GM04504 (cell line): Measurements from ENCODE around the gene NOXO1.
A peak's percentile ranks its signal among the peaks of the same experiment; 100 is the strongest.

Experiments used
- DNase-seq: peaks from one replicate; pipeline ENCODE4 v3.0.0-alpha.2; 2012; ENCODE audit warnings: low read depth

The NOXO1 gene

DNA sequence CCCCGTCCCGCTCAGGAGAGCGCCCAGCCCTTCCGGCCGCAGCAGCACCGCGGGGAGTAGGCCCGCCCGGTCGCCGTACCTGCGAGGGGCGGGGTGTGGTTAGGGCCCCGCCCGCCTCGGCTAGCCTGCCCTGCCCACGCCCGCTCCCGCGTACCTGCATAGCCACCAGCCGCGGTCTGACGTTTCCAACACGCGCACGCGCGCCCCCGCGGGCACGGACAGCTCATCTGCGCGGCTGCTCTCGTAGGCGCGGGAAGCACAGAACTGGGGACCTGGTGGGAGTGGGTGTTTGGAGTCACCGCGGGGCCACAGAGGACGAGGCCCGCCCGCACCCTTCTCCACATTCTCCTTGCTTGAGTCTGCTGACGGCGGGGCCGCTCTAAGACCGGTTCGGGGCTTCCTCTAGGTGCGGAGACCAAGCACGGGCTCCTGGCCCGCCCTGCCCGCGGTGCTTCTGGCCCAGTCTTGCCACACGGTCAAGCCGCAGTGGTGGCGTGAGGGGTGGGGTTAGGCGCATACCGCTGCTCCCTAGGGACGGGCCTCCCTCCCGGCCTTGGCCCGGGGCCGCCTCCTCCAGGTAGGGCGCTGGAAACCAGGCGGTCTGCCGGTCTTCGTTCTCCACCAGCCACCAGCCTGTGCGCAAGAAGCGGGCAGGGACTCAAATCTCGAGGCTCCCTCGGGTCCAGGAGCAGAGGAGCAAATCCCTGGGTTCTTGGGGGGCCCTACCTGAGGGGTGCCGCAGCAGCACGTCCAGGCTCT is 1.8 kb downstream of the NOXO1 start:
- DNase-seq: no peak

DNA sequence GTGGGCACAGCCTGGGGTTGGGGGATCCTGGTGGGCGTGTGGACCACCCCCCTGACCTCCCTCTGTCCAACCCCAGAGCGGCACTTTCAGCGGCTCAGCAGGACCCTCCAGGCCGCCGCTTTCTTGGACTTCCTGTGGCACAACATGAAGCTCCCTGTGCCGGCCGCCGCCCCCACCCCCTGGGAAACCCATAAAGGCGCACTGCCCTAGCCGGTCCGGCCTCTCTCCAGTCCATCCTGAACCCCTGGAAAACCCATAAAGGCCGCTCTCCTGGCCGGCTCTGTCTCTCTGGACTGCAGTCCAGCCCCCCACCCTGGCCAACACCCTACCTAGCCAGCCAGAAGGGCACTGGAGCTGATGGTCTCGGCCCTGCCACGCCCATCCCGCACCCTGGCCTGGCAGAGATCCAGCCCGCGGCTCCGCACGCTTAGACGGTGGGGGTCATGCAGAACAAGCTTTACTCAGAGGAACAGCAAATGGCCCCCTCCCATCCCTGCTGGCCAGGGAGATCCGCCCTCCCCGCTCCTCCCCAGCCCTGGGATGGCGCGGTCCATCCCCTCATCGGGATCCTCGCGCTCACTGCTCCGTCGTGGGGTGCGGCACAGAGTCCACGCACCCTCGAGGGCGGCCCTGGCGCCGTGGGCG is 2.7 kb downstream of the NOXO1 start:
- no peak for DNase-seq

DNA sequence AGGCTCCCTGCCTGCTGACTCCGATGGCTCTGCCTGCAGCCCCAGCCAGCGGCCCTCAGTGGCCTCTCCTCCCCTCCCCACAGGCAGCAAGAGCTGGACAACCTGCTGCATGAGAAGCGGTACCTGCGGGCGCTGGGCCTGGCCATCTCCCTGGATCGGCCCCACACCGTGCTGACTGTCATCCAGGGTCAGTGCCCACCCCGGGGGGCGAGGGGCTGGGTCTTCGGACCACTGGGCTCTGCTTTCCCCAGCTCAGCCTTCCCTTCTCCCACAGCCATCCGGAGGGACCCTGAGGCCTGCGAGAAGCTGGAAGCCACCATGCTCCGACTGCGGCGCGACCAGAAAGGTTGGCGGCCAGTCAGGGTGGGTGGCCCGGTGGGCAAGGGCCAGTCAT is 3.4 kb downstream of the NOXO1 start:
- DNase-seq: no peak

- DNase-seq: no peak
Observed at GRCh38 chr16:1976951-1977874, 4.1 kb downstream of the NOXO1 start.

GRCh38 chr16:1976216-1976520 is 5.1 kb downstream of the NOXO1 start:
- DNase-seq: no peak

- no peak for DNase-seq
Observed at GRCh38 chr16:1975432-1976215, 5.6 kb downstream of the NOXO1 start.

DNA sequence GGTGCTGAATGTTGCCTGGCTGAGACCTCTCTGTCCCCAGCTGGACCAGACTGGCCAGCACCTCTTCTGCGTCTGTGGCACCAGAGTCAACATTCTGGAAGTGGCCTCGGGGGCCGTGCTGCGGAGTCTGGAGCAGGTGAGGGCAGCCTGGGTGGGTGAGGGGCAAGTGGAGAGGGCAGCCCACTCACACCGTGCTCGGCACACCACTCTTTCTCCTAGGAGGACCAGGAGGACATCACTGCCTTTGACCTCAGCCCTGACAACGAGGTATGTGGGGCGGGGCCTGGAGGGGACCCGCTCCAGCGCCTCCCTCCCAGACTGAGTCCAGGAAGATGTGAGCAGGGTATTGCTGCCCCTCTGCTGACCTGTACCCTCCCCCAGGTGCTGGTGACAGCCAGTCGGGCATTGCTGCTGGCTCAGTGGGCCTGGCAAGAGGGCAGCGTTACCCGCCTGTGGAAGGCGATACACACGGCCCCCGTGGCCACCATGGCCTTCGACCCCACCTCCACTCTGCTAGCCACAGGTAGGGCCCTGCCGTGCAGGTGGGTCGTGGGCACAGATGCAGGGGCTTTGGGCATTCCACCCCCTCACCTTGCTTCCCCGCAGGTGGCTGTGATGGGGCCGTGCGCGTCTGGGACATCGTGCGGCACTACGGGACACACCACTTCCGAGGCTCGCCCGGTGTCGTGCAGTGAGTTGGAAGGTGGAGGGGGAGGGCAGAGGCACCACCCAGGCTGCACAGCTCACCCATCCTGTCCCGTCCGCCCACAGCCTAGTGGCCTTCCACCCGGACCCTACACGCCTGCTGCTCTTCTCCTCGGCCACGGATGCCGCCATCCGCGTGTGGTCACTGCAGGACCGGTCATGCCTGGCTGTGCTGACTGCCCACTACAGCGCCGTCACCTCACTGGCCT is 6.9 kb downstream of the NOXO1 start:
- no peak for DNase-seq

GRCh38 chr16:1973461-1974156 is 7.7 kb downstream of the NOXO1 start:
- no peak for DNase-seq

DNA sequence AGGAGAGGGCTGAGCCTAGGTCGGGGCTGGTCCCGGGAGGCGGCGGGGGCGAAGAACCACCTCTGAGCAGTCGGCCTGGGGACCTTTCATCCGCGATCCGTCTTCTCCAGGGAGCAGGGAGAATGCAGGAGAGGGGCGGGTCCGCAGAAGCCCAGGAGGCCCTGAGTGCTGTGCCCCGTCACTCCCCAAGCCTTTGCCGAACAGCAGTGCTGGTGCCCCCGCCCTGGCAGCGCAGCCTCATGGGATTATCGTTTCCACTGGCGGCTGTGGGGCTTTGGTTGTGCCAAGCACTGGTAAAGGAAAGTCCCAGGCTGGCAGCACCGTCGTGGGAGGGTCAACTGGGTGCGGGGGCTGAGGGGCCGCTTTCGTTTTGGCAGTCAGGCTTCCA is 8.8 kb downstream of the NOXO1 start:
- DNase-seq: no peak

DNA sequence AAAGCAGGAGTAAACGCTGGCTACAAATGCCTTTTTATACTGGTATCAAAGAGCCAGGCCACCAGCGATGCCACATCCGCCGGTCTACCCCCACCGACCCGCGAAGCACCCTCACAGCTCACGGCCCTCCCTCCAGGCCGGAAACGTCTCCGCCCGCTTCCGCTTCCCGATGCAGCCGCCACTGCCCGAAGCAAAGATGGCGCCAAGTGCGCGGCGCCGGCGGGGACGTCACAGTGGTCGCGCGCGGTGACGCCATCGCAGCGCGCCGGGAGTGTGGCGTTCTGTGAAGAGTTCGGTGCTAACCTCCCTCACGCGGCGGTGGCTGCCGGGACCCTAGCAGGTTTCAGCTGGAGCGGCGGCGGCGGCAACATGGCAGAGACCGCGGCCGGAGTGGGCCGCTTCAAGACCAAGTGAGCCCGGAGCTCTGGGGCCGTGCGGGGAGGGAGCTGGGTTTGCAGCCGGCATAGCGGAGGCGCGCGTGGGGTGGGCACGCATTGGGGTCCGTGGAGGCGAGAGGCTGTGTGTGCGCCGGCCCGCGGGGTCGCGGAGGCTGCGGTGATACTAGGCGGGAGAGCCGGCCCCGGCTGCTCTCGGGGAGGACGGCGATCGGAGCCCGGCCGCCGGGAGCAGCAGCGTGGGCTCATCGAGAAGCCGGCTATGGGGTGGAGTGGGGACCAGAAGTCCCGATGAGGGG is 9.3 kb downstream of the NOXO1 start, which contains the start of gene TBL3:
Gene TBL3 (plus strand): TSS at position 258 of the 694 bp plus-strand sequence. CDS start 112 bp downstream, at position 370.
- peak; percentile 88 for DNase-seq

GRCh38 chr16:1968146-1968953 is 12.9 kb downstream of the NOXO1 start:
- DNase-seq: no peak

GRCh38 chr16:1966460-1966859 is 14.8 kb downstream of the NOXO1 start, which contains the start of gene RNF151:
Gene RNF151, plus strand, starts transcription at chr16:1966856. Its CDS starts 26 bp downstream, at chr16:1966882.
- DNase-seq: no peak

- DNase-seq: no peak
Observed at GRCh38 chr16:1965396-1966001, 15.8 kb downstream of the NOXO1 start.

DNA sequence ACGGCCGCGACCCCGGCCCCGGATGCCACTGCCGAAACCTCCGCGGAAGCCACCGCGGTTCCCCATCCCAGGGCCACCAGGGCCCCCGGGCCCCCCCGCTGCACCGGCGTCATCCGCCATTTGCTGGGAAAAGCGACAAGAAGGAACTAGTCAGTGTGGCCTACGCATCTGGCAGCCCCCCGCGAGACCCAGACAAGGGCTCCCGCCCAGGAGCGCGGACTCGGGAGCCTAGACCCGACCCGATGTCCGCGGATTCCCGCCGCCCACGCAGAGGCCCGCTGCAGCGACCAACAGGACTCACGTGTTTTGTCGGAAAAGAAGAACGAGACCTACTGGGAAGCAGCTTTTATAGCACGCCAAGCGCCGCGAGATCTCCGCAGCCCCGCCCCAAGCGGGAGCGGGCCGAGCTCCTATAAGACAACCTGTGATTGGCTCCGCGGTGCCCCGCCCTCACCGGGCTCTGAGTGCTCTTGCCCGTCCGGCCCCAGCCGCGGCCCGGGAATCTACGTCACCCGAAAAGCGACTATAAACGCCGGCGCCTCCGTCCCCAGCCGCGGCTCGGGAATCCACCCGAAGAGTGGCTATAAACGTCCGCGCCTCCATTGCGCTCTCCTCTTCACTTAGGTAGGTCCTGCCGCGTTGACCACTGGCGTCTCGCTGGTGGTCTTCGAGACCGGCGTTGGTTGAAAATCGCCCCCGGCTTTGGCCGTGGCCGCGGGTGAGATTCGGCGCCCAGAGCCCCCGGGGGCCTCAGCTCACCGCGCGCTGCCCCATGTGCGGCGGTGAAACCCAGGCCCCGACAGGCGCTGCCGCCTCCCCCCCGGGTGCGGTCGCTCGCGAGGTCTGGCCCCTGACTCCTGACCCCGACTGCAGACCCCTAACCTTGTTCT is 16.5 kb downstream of the NOXO1 start, which contains the start of gene RPS2:
Gene RPS2 (minus strand): TSS at position 321 of the 890 bp plus-strand sequence. CDS start 201 bp downstream, at position 120.
- peak; percentile 96 for DNase-seq

- no peak for DNase-seq
Observed at GRCh38 chr16:1963806-1964505, 17.3 kb downstream of the NOXO1 start.
